Measurements from ENCODE around the gene DLGAP1. TPM values are rescaled to one million over a fixed set of nuclear protein-coding genes. Genes with fewer than 3 reads are reported as not detected.

Gene DLGAP1
- polyA plus RNA-seq, 1 experiment = 0.09 TPM

DNA sequence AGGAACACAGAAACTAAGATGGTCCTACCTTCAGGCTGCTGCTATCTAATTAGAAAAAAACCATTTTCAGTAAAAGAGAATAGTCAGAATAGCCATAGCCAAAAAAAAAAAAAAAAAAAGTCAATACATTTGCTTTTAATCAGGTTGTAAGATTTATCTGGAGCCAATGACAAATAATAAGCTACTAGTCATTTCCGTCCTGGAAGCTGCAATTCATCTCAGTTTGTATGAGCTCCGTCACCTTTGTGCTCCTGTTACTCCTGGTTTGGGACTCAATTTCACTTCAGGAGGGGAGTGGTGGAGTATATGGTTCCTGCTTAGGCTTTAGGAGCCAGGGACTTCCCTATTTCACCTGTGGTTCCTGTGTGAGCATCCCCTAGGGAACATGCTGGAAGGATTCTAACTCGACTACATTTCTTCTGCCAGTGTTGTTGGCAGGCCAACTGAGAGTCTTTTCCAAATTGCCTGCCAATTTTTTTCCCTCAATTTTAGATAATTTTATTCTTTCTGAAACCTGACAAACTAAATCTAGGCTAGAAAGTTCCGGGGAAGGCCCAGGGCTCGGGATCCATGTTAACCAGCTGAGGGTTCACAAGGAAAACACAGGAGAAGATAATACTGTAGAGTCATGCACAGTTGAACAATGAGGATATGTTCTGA, 481.8 kb downstream of the DLGAP1 start:
- CTCF ChIA-PET = interaction anchor here (0.7 to 2.3 kb wide), 3 partner anchors 22 to 667 kb away, joined by 3 to 5 read pairs (median 4); no protein-coding TSS in a partner anchor
- DNase-seq (ENCODE audit: low read depth, low spot score) = no peak

GRCh38 chr18:3972291-3972930, 482.7 kb downstream of the DLGAP1 start:
- DNase-seq (ENCODE audit: low read depth, low spot score) = no peak
- H3K9me3 ChIP-seq (ENCODE audit: control insufficient read depth, insufficient read depth, low read length) = no peaks in the 10 kb centered on the region
- CTCF ChIA-PET = interaction anchor here (0.7 to 2.3 kb wide), 2 partner anchors 23 kb away, joined by 4 to 5 read pairs; no protein-coding TSS in a partner anchor
- no peak overlapping the region for H3K4me3 ChIP-seq (ENCODE audit: low read depth, low read length)
- POLR2A ChIA-PET = no interaction called here
- no peak overlapping the region for H3K27ac ChIP-seq (ENCODE audit: low read depth, low read length)
- H3K27me3 ChIP-seq (ENCODE audit: control insufficient read depth, insufficient read depth, low read length) = no peaks in the 10 kb centered on the region
- TF ChIP-seq, protein P1, sequence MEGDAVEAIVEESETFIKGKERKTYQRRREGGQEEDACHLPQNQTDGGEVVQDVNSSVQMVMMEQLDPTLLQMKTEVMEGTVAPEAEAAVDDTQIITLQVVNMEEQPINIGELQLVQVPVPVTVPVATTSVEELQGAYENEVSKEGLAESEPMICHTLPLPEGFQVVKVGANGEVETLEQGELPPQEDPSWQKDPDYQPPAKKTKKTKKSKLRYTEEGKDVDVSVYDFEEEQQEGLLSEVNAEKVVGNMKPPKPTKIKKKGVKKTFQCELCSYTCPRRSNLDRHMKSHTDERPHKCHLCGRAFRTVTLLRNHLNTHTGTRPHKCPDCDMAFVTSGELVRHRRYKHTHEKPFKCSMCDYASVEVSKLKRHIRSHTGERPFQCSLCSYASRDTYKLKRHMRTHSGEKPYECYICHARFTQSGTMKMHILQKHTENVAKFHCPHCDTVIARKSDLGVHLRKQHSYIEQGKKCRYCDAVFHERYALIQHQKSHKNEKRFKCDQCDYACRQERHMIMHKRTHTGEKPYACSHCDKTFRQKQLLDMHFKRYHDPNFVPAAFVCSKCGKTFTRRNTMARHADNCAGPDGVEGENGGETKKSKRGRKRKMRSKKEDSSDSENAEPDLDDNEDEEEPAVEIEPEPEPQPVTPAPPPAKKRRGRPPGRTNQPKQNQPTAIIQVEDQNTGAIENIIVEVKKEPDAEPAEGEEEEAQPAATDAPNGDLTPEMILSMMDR (IDR thresholded peaks at IDR 0.05; ENCODE audit: low read depth, low read length) = no peak

More for the DNA sequence above, 481.8 kb downstream of the DLGAP1 start:
- Histone ChIP-seq H3K9me3 (ENCODE audit: control insufficient read depth, insufficient read depth, low read length) (peaks cover 5% of the 10 kb centered on the region; the same call in 1 of the 2 replicates), H3K27me3 (ENCODE audit: control insufficient read depth, insufficient read depth, low read length) (no peaks in the 10 kb centered on the region), H3K27ac (ENCODE audit: low read depth, low read length) (no peak overlapping the region), H3K4me3 (ENCODE audit: low read depth, low read length) (no peak overlapping the region)
- POLR2A ChIA-PET = interaction anchor here (0.6 kb wide), 1 partner anchor 67 kb away, joined by 3 read pairs; no protein-coding TSS in a partner anchor
- TF ChIP-seq, protein P1 (IDR thresholded peaks at IDR 0.05; ENCODE audit: low read depth, low read length) = no peak

- ChIA-PET CTCF (interaction anchor here (1.3 kb wide), 1 partner anchor 28 kb away, joined by 4 read pairs; no protein-coding TSS in a partner anchor), POLR2A (no interaction called here)
- Histone ChIP-seq H3K4me3 (ENCODE audit: low read depth, low read length) (no peak overlapping the region), H3K27me3 (ENCODE audit: control insufficient read depth, insufficient read depth, low read length) (no peaks in the 10 kb centered on the region), H3K27ac (ENCODE audit: low read depth, low read length) (no peak overlapping the region), H3K9me3 (ENCODE audit: control insufficient read depth, insufficient read depth, low read length) (no peaks in the 10 kb centered on the region)
- TF ChIP-seq, protein P1 (IDR thresholded peaks at IDR 0.05; ENCODE audit: low read depth, low read length) = 0 out of 2 replicates have a peak, but pooled peaks have one; percentile 1
- no peak for DNase-seq (ENCODE audit: low read depth, low spot score)
Observed at GRCh38 chr18:3970929-3971328, 484.2 kb downstream of the DLGAP1 start.

GRCh38 chr18:3967359-3968180, 487.5 kb downstream of the DLGAP1 start:
- TF ChIP-seq, protein P1 (IDR thresholded peaks at IDR 0.05; ENCODE audit: low read depth, low read length) = no peak
- no peak for DNase-seq (ENCODE audit: low read depth, low spot score)
- no peaks in the 10 kb centered on the region for H3K9me3 ChIP-seq (ENCODE audit: control insufficient read depth, insufficient read depth, low read length)
- CTCF ChIA-PET = interaction anchor here (1.3 to 4.6 kb wide), 2 partner anchors 27 to 31 kb away, joined by 3 to 19 read pairs; no protein-coding TSS in a partner anchor
- no peaks in the 10 kb centered on the region for H3K27me3 ChIP-seq (ENCODE audit: control insufficient read depth, insufficient read depth, low read length)
- H3K4me3 ChIP-seq (ENCODE audit: low read depth, low read length) = no peak overlapping the region
- POLR2A ChIA-PET = no interaction called here
- H3K27ac ChIP-seq (ENCODE audit: low read depth, low read length) = no peak overlapping the region

All from AG04450 (cell line).